GM18508 (cell line): ENCODE results near the gene CHST13.

ENCODE experiments used
- ATAC-seq: cut with Tn5 transposase; IDR thresholded peaks from one replicate; pipeline ENCODE4 v1.9.1; 2021; ENCODE audit warnings: moderate number of reproducible peaks; ENCODE audit not compliant: insufficient read depth, unreplicated experiment

Gene CHST13, protein sequence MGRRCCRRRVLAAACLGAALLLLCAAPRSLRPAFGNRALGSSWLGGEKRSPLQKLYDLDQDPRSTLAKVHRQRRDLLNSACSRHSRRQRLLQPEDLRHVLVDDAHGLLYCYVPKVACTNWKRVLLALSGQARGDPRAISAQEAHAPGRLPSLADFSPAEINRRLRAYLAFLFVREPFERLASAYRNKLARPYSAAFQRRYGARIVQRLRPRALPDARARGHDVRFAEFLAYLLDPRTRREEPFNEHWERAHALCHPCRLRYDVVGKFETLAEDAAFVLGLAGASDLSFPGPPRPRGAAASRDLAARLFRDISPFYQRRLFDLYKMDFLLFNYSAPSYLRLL

DNA sequence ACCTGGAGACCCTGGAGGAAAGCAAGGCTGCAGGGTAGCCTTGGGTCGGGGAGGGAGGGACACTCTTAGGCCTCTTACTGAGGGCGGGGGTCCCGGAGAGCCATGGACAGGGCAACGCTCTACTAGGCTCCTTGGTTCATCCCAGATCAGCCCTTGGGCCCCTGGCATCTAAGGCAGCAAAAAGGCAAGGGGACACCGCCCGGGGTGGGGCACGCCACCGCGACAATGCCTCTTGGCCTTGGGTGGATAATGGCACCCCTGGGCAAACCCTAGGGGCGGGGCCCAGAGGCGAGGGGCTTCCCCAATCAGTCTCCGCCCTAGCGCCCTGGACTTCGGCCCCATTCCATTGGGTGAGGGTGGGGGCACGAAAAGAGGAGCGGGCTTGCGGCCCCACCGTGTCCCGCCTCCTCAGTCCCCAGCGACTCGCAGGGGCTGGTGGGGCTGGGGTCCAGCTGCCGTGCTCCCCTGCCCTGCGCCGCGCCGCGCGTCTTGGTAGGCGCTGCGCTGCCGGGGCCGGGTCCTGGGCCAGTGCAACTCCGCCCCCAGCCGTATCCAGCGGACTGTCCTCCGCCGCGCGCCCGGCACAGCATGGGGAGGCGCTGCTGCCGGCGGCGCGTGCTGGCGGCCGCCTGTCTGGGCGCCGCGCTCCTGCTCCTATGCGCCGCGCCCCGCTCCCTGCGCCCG, at the start of gene CHST13:
TSS of gene CHST13 (plus strand) at position 411 of the 684 bp plus-strand sequence. CDS start at position 589, 178 bp downstream.
- ATAC-seq: no peak

DNA sequence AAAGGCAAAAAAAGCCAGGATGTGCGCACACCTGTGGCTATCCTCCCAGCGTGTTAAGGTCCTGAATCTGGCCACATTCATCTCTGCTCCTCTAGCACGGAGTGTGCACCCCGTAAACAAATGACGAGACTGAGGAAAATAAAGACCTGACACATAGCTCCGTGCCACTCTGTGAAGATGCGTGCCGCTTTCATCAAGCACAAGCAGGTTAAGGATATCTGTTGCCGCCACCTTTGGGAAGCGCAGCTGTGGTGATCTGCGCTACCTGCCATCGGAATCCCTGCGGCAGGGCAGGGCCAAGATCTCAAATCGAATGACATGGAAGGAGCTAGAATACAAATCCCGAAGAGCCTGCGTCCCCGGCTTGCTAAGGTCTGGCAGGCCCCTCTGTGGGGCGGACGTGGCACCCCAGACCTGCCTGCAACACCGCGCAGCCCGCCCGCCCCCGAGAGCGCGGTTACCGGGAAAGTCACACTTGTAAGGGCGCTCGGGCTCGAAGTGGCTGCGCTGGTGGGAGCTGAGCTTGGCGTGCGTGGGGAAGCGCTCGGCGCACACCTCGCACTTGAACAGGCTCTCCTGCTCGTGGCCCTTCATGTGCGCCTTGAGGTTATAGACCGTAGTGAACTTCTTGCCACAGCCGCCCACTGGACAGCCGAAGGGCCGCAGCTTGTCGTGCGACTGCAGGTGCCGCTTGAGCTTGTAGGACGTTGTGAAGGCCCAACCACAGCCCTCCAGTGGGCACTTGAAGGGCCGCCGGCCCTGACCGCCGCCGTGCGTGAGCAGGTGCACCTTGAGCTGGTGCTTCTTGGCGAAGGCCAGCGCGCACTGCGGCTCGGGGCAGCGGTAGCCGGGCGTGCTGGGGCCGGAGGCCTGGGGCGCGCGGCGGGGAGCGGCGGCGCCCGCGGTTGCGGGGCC, 49.2 kb upstream of the CHST13 start:
- ATAC-seq: no peak

DNA sequence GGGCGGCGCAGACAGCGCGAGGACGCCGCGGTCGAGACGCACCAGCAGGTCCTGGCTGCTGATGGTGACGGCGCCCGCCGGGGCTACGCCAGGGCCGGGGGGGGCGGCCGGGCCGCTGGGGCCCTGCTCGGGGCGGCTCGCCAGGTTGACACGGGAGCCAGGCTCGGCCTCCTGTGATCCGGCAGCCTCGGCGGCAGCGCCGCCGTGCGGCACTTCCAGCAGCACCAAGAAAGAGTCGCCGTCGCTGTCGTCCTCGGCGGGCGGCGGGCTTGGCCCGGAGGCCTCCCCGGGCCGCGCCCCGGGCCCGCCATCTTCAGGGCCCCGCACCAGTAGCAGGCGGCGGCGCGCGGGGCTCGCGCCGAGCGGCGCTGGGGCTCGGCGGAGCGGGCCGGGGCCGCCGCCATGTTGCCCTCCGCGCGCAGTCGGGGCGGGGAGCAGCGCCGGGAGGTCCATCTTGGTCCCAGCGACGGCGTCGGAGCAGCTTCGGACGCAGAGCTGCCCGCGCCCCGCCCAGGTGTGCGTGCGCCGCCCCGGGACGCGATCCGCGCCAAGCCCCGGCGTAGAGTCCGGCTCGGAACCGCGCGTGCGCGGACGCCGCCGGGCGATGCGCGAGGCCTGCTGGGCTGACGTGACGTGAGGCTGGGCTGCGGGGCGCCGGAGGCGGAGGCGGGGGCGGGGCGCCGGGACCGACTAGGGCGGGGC, 48.4 kb upstream of the CHST13 start, which contains the start of gene ZXDC:
TSS of gene ZXDC (minus strand) at position 479 of the 702 bp plus-strand sequence. CDS start at position 453, 26 bp downstream.
- no peak for ATAC-seq

DNA sequence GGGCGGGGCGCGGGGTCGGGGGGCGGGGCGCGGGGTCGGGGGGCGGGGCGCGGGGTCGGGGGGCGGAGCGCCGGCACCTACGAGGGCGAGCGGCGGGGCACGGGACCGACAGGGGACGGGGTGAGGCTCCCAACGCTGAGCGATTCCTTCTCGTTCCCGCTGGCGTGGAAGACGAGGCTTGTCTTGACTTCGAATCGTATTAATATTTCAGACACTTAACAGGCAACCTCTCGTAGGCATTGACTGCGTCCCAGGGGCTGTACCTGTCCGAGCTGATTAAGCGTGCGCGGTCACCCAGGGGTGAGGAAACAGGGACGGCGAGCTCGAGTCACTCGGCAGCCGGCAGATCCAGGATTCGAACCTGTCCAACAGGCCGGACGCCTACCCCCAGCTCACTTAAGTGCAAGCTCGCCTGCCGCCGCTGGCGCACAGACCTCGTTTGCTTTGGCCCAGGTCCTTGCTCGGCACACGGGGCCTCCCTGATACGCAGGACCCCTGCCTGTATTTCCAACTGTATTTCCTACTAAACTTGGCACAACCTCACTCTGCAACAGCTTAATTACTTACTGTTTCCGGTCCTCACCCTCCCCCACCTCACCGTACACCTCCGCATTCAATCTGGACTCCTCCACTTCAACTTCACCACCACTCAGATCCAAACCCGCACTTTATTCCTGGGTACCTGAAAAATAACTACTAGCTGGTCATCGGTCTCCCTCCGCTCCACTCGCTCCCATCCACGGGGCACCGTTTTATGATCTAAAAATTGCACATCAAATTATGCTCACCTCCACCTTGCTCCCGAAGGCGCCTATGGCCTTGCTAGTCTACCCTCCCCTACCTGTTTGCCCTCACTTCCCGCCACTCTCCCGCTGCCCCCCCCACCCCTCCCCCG, 47.5 kb upstream of the CHST13 start:
- no peak for ATAC-seq

DNA sequence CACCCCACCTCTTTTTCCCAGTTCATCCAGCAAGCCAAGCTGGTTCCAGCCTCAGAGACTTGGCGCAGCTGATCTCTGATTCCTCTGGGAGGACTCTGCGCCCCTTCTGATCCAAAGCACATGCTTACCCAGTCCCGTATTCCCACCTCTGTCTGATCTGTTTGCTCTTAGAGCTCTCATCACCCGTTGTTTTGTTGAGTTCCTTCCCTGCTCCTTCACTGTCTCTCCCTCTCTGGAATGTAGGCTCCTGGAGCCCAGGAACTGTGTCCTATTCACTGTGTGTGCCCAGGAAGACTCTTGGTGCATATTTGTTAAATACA, 46.9 kb upstream of the CHST13 start:
- ATAC-seq: no peak

DNA sequence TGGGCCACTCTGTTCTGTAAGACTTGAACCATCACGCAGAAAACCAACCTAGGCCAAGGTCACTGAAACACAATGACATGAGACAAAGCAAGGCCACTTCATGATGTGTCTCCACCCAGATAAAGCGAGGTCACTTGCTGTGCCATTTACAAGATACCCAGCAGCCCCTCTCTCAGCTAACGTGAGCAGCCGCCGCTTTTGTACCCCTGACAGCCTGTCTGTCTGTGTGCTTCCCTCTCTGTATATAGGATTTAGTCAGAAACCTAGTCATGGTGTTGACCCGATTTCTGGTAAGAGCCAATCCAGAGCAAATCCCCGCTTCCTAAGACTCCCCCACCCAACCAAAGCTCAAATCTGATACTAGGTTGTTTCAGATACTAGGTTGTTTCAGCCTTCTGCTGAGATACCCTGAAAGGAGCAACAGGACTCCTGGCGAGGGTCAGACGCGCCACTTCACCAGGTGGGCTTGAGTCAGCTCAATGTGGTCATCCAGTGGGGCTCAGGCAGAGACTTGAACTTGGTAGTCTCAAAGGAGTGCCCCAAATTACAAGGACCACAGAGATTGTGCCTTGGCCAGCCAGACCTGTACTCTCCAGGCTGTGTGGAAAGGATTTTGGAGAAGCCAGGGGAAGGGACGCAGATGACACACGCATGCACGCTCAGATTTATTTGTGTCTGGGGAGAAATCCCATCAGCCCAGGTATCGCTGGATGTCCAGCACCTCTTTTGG, 45.2 kb upstream of the CHST13 start:
- no peak for ATAC-seq

DNA sequence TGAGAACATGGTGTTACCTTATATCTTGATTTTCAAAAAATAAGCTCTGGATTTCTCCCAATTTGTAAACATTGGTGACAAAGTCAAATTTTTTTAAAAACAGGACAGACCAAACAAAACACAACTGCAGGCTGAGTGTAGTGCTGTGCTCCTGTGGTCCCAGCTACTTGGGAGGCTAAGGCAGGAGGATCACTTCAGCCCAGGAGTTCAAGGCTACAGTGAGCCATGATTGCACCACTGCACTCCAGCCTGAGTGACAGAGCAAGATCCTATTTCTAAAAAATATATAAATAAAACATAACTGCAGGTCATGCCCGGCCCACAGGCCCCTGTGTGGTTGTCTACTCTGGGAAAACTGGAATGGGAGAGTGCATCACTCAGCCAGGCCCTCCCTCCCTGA, 44.3 kb upstream of the CHST13 start:
- ATAC-seq: no peak

DNA sequence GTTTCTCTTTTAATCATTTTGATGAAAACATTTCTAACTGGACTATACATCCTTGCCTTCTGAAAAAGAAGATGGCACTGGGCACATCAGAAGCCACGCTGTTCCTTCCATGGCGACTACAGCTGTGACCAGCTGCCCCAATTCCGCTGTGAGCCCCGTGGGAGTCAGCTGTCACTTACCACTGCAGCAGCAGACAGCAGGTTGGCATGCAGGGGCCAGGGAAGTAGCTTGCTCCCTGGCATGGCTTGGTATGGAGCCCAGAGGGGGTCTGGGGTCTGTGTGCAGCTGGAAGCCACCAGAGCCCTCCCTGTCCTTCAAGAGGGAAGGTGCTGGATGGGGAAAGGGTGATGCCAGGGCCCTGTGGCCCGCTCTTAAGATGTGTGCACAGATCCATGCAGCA, 43.7 kb upstream of the CHST13 start:
- ATAC-seq: no peak

DNA sequence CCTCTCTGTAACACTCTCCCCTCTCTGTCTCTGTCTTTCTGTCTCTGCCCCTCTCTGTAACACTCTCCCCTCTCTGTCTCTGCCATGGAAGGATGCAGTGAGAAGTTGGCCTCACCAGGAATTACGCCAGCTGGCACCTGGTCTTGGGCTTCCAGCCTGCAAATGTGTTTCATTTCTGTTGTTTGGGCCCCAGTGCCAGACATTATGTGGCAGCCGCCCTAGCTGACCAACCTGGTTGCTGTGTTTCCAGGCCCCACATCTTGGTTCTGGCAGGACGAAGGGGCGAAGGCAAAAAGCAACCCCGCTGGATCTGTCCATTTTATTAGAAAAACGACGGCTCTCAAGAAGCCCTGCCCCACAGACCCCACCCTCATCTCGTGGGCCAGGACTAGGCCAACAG, 43.1 kb upstream of the CHST13 start:
- ATAC-seq: no peak

DNA sequence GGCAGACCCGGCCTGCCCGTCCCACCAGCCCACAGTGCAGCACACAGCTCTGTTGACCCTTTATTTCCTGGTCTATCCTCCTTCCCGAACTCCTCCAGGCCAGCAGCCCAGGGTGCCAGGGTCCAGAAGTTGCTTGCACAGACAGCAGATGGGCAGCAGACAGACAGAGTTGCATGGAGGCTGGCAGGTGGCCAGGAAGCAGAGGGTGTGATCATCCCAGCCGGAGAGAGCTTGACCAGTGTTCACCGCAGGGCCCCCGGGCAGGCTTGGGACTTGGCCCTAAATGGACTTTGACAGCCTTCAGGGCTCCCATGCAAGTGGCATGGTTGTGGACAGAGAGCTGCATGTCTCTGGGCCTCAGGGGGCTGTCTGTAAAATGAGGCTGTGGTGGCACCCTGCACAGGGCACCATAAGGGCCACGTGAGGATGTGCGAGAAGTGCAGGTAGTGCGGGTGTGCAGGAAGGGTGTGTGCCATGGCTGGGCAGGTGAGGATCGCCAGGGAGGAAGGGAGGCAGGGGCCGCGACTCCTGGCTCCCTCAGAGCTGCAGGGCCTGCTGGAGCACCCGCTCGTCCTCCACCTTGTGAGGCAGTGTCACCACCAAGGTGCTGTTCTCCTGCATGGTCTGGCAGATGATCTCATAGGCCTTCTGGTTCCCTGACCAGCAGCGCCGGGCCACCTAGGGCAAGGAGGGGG, 42.0 kb upstream of the CHST13 start:
- no peak for ATAC-seq

DNA sequence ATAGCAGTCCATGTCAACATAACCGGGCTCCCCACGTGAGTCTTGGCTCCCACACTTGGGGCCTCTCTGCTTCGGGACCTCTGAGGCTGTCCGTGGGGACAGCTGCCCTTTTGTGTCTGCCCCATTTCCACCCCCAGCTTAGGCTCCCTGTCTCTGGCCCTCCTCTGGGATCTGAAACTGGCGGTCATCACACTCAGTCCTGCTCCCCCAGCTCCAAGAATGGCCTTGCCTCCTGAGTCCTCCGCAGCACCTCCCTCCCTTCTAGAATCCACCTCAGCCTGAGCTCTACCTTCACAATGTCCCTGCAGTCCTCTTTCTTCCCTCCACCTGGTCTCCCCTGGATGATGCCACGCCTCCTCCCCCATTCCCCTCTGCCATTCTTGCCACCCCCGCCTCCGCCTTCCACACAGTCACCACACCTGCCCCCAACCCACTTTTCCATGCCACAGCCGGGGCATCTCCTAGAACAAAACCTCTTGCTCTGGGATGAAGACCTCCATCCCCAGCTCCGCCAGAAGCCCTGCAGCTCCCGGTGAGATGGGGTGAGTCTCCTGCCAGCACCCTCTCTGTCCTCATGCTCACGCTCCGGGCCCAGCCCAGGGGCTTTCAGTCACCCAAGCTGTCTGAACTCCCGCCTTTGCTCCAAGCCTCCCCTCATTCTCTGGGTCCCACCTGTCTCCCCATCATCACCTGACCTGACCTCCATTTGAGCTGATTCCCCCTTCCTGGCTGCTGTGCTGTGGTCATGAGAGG, 41.3 kb upstream of the CHST13 start:
- ATAC-seq: no peak

DNA sequence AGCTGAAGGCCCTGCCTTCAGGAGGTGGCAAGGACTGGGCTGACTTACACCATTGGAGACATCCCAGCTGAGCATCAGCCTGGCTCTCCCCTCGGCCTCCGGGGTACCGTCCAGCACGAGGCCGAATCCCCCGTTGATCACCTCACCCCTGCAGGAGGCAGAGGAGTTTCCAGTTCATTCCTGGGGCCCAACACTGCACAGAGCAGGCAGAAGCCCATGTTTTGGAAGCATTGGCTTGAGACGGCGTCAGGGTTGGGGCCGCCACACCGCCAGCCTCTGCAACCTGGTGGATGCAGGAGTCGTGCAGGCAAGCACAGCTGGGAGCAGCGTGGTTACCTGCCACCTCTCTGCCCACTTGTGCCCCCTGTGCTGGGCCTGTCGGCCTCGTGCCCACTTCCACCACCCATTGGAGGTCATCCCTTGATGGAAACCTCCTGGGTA, 40.6 kb upstream of the CHST13 start:
- no peak for ATAC-seq

DNA sequence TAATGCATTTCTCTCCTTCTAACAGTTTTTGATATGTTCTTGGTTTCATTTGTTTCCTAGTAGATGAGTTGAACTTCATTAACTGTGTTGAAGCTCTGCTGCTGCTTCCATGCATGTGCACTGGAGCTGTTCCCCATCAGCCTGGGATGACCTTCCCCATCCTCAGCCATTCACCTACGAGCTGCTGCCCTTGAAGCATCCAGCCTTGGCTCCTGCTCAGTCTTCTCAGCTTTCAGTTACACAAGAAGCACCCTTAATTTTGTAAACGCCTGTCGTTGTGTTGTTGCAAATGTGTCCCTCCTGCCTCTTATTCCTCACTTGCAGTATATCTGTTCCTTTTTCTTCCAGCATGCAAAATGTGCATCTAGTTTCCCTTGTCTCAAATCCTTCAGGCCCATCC, 39.8 kb upstream of the CHST13 start:
- no peak for ATAC-seq

DNA sequence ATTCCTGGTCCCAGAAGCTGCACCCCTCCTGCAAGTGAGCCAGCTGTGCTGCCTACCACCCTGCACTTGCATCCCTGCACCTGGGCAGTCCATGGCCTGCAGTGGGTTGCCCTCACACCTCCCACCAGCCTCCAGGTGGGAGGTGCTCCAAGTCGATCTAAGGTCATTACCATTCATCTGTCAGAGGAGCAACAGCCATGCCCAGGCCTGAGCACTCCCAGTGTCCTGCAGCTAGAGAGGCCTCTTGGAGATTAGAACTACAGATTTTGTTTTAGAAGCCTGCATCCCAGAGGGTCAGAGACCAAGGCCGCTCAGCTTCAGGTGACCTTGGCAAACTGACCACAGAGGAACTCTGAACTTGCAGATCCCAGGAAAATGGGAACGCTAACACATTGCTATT, 39.3 kb upstream of the CHST13 start:
- no peak for ATAC-seq

DNA sequence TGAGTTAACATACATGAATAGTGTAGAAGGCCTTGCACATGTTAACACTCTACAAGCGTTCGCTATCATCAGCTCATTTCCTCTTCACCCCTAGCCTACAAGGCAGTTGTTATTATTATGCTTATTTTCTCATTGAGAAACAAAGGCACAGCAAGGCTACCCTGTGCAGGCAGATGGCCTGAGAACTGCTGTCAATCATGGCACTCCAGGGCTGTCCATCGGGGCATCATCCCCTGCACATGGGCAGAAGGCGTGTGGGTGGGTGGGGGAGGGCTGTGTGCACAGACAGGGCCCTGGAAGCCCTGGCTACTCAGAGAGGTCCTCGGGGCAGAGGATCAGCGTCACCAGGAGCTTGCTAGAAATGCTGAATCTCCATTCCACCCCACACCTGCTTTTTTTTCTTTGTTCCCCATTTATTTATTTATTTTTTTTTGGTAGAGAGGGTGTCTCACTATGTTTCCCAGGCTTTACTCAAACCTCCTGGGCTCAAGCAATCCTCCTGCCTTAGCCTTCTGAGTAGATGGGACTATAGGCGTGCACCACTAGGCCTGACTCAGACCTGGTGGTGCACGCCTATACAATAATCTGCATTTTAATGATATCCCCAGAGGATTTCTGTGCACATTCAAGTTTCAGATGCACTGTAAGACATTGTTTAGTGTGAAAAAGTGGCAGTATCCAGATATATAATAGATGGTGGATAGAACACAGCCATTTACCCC, 38.6 kb upstream of the CHST13 start:
- no peak for ATAC-seq

DNA sequence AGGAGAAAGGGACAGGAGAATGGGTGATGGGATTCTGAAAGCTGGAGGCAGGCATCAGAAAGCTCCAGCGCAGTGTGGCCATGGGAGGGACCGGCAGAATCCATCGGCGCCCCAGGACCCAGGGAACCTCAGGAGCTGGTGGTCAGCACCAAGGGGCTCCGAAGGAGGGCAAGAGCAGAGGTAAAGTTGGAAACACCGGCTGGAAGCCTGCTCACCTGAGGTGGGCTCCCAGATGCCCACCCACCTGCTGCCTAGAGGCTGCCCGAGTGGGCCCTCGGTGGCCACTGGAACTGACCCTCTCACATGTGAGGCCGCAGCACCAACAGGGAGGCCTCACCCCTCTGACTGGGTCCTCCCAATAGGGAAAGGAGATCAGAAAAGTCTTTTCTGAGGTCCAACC, 38.0 kb upstream of the CHST13 start:
- no peak for ATAC-seq

DNA sequence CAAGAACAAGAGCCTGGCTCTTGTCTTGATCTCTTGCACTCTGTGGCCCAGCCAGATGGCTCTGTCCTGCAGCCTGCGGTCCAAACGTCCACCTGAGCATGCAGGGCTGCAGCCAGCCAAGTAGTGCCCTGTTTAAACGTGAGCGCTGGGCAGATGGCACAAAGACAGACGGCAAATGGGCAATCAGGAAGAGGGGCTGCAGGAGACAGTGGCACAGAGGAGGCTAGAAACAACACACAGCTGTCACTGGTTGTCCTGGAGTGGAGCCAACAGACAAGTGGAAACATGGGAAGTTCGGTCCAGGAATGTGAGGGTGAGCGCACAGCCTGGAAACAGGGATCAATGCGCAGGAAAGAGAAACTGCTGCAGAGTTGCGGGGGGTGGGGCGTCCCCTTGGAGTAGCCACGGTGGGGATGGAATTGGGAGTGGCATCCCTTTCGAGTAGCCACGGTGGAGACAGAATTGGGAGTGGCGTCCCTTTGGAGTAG, 37.6 kb upstream of the CHST13 start:
- no peak for ATAC-seq
